Panc1 (cell line): ENCODE measurements around the gene ZNF48. TPM values are rescaled to one million over a fixed set of nuclear protein-coding genes. Genes with fewer than 3 reads are reported as not detected.

Experiments
- ATAC-seq: fragments of 200-7000 bp; cut with Tn5 transposase; 2 replicates; pipeline ENCODE4 v1.9.1; 2020; ENCODE audit warnings: mild to moderate bottlenecking, moderate library complexity
- BruUV-seq: library from RNA; stranded (reverse); fragments of 400-500 nt; replicated peaks from 2 replicates; lab custom pipeline; 2021; lab: Mats Ljungman, UMichigan
- CTCF ChIA-PET: fragments of 300-600 bp; sonication (Branson Sonifier 250); formaldehyde crosslinking; loops from one replicate; lab custom pipeline; 2022; ENCODE audit warnings: antibody characterized with exemption; lab: Charles Lee
- POLR2A ChIA-PET: fragments of 300-600 bp; sonication (Branson Sonifier 250); formaldehyde crosslinking; loops from one replicate; lab custom pipeline; 2022; ENCODE audit warnings: antibody characterized with exemption; lab: Charles Lee
- DNase-seq: peaks from one replicate; pipeline ENCODE4 v3.0.0-alpha.2; 2010; ENCODE audit warnings: low read depth, low spot score
- H3K27ac ChIP-seq: 2 replicates; pipeline ENCODE4 v1.5.1; 2011; ENCODE audit warnings: mild to moderate bottlenecking, low read length, inconsistent platforms
- H3K27me3 ChIP-seq: fragments of 200-500 bp; sonication (Bioruptor generic); 2 replicates; pipeline ENCODE4 v1.6.0; 2014; ENCODE audit warnings: low read length, inconsistent platforms; ENCODE audit not compliant: control insufficient read depth, insufficient read depth
- H3K36me3 ChIP-seq: fragments of 200-500 bp; sonication (Bioruptor generic); 2 replicates; pipeline ENCODE4 v1.5.1; 2014; ENCODE audit warnings: inconsistent platforms, mild to moderate bottlenecking, low read length, moderate library complexity; ENCODE audit not compliant: control insufficient read depth, insufficient read depth
- H3K4me1 ChIP-seq: 2 replicates; pipeline ENCODE4 v1.5.1; 2011; ENCODE audit warnings: inconsistent platforms, mild to moderate bottlenecking, low read length, moderate library complexity; ENCODE audit not compliant: control insufficient read depth, insufficient read depth
- H3K4me3 ChIP-seq, 2 experiments: 2 replicates each; pipeline ENCODE4 v1.5.1; 2011 to 2012; ENCODE audit warnings: low read depth in 2 of 2, low read length in 2 of 2, mild to moderate bottlenecking in 2 of 2, inconsistent platforms in 1 of 2, moderate library complexity in 1 of 2
- H3K9me3 ChIP-seq: fragments of 200-500 bp; sonication (Bioruptor generic); 2 replicates; pipeline ENCODE4 v1.5.1; 2014; ENCODE audit warnings: low read depth, mild to moderate bottlenecking, inconsistent platforms, low read length, moderate library complexity; ENCODE audit not compliant: control insufficient read depth, insufficient read depth
- CTCF ChIP-seq: fragments of 450-650 bp; IDR thresholded peaks from 2 replicates; pipeline ENCODE4 v1.5.1; 2017; ENCODE audit warnings: mild to moderate bottlenecking
- POLR2AphosphoS5 ChIP-seq: IDR thresholded peaks from 2 replicates; pipeline ENCODE4 v1.6.1; 2012; ENCODE audit warnings: mild to moderate bottlenecking, low read depth, low read length, moderate library complexity
- REST ChIP-seq, 2 experiments: IDR thresholded peaks; 2 replicates each; pipeline ENCODE4 v1.6.1; 2011 to 2012; ENCODE audit warnings: low read depth in 2 of 2, control low read depth in 1 of 2, low read length in 1 of 2, mild to moderate bottlenecking in 1 of 2, moderate library complexity in 1 of 2; ENCODE audit not compliant: insufficient read depth in 1 of 2
- SIN3A ChIP-seq: IDR thresholded peaks from 2 replicates; pipeline ENCODE4 v1.6.1; 2012; ENCODE audit warnings: low read depth, mild to moderate bottlenecking, low read length, moderate library complexity, borderline replicate concordance; ENCODE audit not compliant: insufficient read depth
- TCF7L2 ChIP-seq: IDR thresholded peaks from 2 replicates; pipeline ENCODE4 v1.6.1; 2011; ENCODE audit warnings: mild to moderate bottlenecking, low read depth, low read length, inconsistent platforms
- in situ Hi-C: cut with HindIII; loops from 2 replicates; pipeline ENCODE4 v1.10.0; 2016; ENCODE audit warnings: low sequenced_read_pairs, low pct_unique_long_range_greater_than_20kb
- intact Hi-C: fragments of 100-400 bp; cut with micrococcal nuclease; formaldehyde crosslinking; loops from one replicate; pipeline ENCODE4 v1.10.0; 2022; ENCODE audit not compliant: unreplicated experiment
- total RNA-seq: library from RNA; stranded (reverse); gene quantifications from one replicate; pipeline ENCODE4 v1.2.1, GENCODE V29; 2021; ENCODE audit not compliant: unreplicated experiment

ZNF48 gene
- total RNA-seq, 1 experiment from 2014 or later, result 16.6 TPM

- no peak for DNase-seq
Measured at GRCh38 chr16:30368122-30368791, 27.0 kb upstream of the ZNF48 start.

GRCh38 chr16:30368792-30369090, 26.5 kb upstream of the ZNF48 start:
- no peaks in the 10 kb centered on the region for H3K9me3 ChIP-seq
- ChIA-PET CTCF (no interaction called here), POLR2A (interaction anchor here (0.8 kb wide), 1 partner anchor 20 kb away, joined by 5 read pairs; no protein-coding TSS in a partner anchor)
- DNase-seq, result no peak
- TF ChIP-seq POLR2AphosphoS5 (no peak), REST (IDR thresholded peaks at IDR 0.05; ENCODE audit: insufficient read depth in 1 of 2, low read depth in 2 of 2, low read length in 1 of 2) (no peak), CTCF (no peak), SIN3A (no peak)
- H3K4me1 ChIP-seq, result 0 out of 2 replicates have a peak, but pooled peaks cover 7% of the 10 kb centered on the region
- H3K4me3 ChIP-seq, result peak overlapping the region; percentile 80 to 85
- no peaks in the 10 kb centered on the region for H3K27me3 ChIP-seq
- no TSS peak for BruUV-seq
- H3K27ac ChIP-seq, result peak overlapping the region; percentile 75
- in situ Hi-C loops, result no loop called here
- no peak for ATAC-seq
- H3K36me3 ChIP-seq, result peaks cover 6% of the 10 kb centered on the region
- intact Hi-C loops, result no loop called here

More at GRCh38 chr16:30368122-30368791, 27.0 kb upstream of the ZNF48 start:
- 0 out of 2 replicates have a peak, but pooled peaks cover 7% of the 10 kb centered on the region for H3K4me1 ChIP-seq
- H3K27ac ChIP-seq, result peak overlapping the region; percentile 75
- intact Hi-C loops (no loop called here), in situ Hi-C loops (no loop called here)
- TF ChIP-seq CTCF (no peak), POLR2AphosphoS5 (no peak), TCF7L2 (no peak), REST (IDR thresholded peaks at IDR 0.05; ENCODE audit: insufficient read depth in 1 of 2, low read depth in 2 of 2, low read length in 1 of 2) (no peak), SIN3A (no peak)
- CTCF ChIA-PET, result no interaction called here
- ATAC-seq, result no peak
- H3K4me3 ChIP-seq, result peak overlapping the region; percentile 80 to 85
- H3K27me3 ChIP-seq, result no peaks in the 10 kb centered on the region
- peaks cover 6% of the 10 kb centered on the region for H3K36me3 ChIP-seq
- POLR2A ChIA-PET, result no interaction called here
- no peaks in the 10 kb centered on the region for H3K9me3 ChIP-seq
- no TSS peak for BruUV-seq
